Trophoblast cell (in vitro differentiated cells and primary cell): Measurements from ENCODE around the gene PMS1.

Source experiments
- DNase-seq, 2 donors: peaks; one replicate each; pipeline ENCODE4 v3.0.0-alpha.2; 2016
- H2AFZ ChIP-seq: 2 replicates; pipeline ENCODE4 v1.6.1; 2013; ENCODE audit warnings: low read length, moderate library complexity, mild to moderate bottlenecking; ENCODE audit not compliant: insufficient read depth, poor library complexity
- H2AK5ac ChIP-seq: 2 replicates; pipeline ENCODE4 v1.6.1; 2013; ENCODE audit warnings: mild to moderate bottlenecking, low read length
- H2BK120ac ChIP-seq: 2 replicates; pipeline ENCODE4 v1.6.1; 2013; ENCODE audit warnings: low read length, mild to moderate bottlenecking, moderate library complexity; ENCODE audit not compliant: insufficient read depth, poor library complexity
- H2BK12ac ChIP-seq: 2 replicates; pipeline ENCODE4 v1.6.1; 2013; ENCODE audit warnings: mild to moderate bottlenecking, low read length, moderate library complexity
- H2BK5ac ChIP-seq: 2 replicates; pipeline ENCODE4 v1.6.1; 2013; ENCODE audit warnings: low read length, low read depth, moderate library complexity, mild to moderate bottlenecking; ENCODE audit not compliant: poor library complexity
- H3K14ac ChIP-seq: 2 replicates; pipeline ENCODE4 v1.6.1; 2013; ENCODE audit warnings: mild to moderate bottlenecking, low read length
- H3K18ac ChIP-seq: 2 replicates; pipeline ENCODE4 v1.6.1; 2013; ENCODE audit warnings: mild to moderate bottlenecking, low read length
- H3K23ac ChIP-seq: 2 replicates; pipeline ENCODE4 v1.6.1; 2013; ENCODE audit warnings: low read length
- H3K27ac ChIP-seq: 2 replicates; pipeline ENCODE4 v1.5.1; 2013; ENCODE audit warnings: low read depth, mild to moderate bottlenecking, inconsistent platforms, low read length, moderate library complexity
- H3K27me3 ChIP-seq: 2 replicates; pipeline ENCODE4 v1.6.1; 2013; ENCODE audit warnings: inconsistent platforms, mild to moderate bottlenecking, low read length, moderate library complexity; ENCODE audit not compliant: insufficient read depth
- H3K36me3 ChIP-seq, 2 experiments: 1 replicate in 1 of 2; 2 replicates in 1 of 2; pipeline ENCODE4 v1.6.1; 2013; ENCODE audit warnings: low read length in 2 of 2, mild to moderate bottlenecking in 2 of 2, moderate library complexity in 1 of 2; ENCODE audit not compliant: insufficient read depth in 2 of 2, control insufficient read depth in 1 of 2
- H3K4ac ChIP-seq: 2 replicates; pipeline ENCODE4 v1.6.1; 2013; ENCODE audit warnings: low read depth, mild to moderate bottlenecking, low read length, moderate library complexity
- H3K4me1 ChIP-seq, 2 experiments: 1 replicate in 1 of 2; 2 replicates in 1 of 2; pipeline ENCODE4 v1.6.1; 2013; ENCODE audit warnings: low read length in 2 of 2, mild to moderate bottlenecking in 2 of 2, moderate library complexity in 1 of 2; ENCODE audit not compliant: insufficient read depth in 2 of 2, control insufficient read depth in 1 of 2
- H3K4me2 ChIP-seq: 2 replicates; pipeline ENCODE4 v1.6.1; 2013; ENCODE audit warnings: inconsistent platforms, mild to moderate bottlenecking, low read length, moderate library complexity
- H3K4me3 ChIP-seq: 2 replicates; pipeline ENCODE4 v1.5.1; 2013; ENCODE audit warnings: mild to moderate bottlenecking, low read depth, low read length, inconsistent platforms
- H3K79me1 ChIP-seq: one replicate; pipeline ENCODE4 v1.6.1; 2013; ENCODE audit warnings: low read length
- H3K79me2 ChIP-seq: 2 replicates; pipeline ENCODE4 v1.6.1; 2013; ENCODE audit warnings: low read length, mild to moderate bottlenecking; ENCODE audit not compliant: control insufficient read depth, insufficient read depth, poor library complexity
- H3K9ac ChIP-seq: 2 replicates; pipeline ENCODE4 v1.6.1; 2013; ENCODE audit warnings: mild to moderate bottlenecking, low read length
- H3K9me3 ChIP-seq: 2 replicates; pipeline ENCODE4 v1.6.1; 2013; ENCODE audit warnings: low read depth, mild to moderate bottlenecking, control low read depth, inconsistent platforms, low read length; ENCODE audit not compliant: insufficient read depth
- H4K12ac ChIP-seq: 2 replicates; pipeline ENCODE4 v1.6.1; 2013; ENCODE audit warnings: low read depth, mild to moderate bottlenecking, low read length, moderate library complexity
- H4K8ac ChIP-seq: 2 replicates; pipeline ENCODE4 v1.6.1; 2013; ENCODE audit warnings: low read depth, mild to moderate bottlenecking, low read length, moderate library complexity
- H4K91ac ChIP-seq: one replicate; pipeline ENCODE4 v1.6.1; 2013; ENCODE audit warnings: low read depth, mild to moderate bottlenecking, low read length, moderate library complexity
- WGBS: extraction: QIAGEN DNeasy Blood & Tissue Kit; methylation state at CpG from one replicate; pipeline ENCODE4 v1.1.7; 2013; ENCODE audit warnings: missing lambda C conversion rate; ENCODE audit not compliant: insufficient read length, insufficient coverage; ENCODE audit errors: extremely low coverage; 5-methylcytosine and 5-hydroxymethylcytosine counted together

The PMS1 gene

GRCh38 chr2:189865826-189866225 lies 81.6 kb downstream of the PMS1 start:
- Histone ChIP-seq H3K4me3 (no peak overlapping the region), H2BK12ac (no peak overlapping the region), H3K4ac (no peak overlapping the region), H3K36me3 (peaks cover 0 to 2% of the 10 kb centered on the region in 2 experiments), H2AFZ (no peak overlapping the region), H3K27me3 (no peaks in the 10 kb centered on the region), H2AK5ac (no peak overlapping the region), H3K27ac (no peak overlapping the region), H2BK120ac (no peak overlapping the region), H3K79me2 (no peaks in the 10 kb centered on the region), H4K91ac (no peak overlapping the region), H3K4me2 (no peak overlapping the region), H3K9me3 (no peaks in the 10 kb centered on the region), H3K9ac (no peak overlapping the region), H3K79me1 (no peaks in the 10 kb centered on the region), H3K23ac (no peak overlapping the region), H3K18ac (no peak overlapping the region), H4K12ac (no peak overlapping the region), H2BK5ac (no peak overlapping the region), H4K8ac (no peak overlapping the region), H3K4me1 (no peaks in the 10 kb centered on the region), H3K14ac (no peak overlapping the region)
- DNase-seq: no peak
- WGBS: no CpG with 5 or more reads among the region's 1 CpG

- H2AK5ac ChIP-seq: no peak overlapping the region
- H4K8ac ChIP-seq: no peak overlapping the region
- no peak overlapping the region for H3K14ac ChIP-seq
- no peak overlapping the region for H2BK120ac ChIP-seq
- no peaks in the 10 kb centered on the region for H3K9me3 ChIP-seq
- H3K18ac ChIP-seq: no peak overlapping the region
- H3K4me2 ChIP-seq: no peak overlapping the region
- WGBS: no CpG with 5 or more reads among the region's 1 CpG
- no peak overlapping the region for H2AFZ ChIP-seq
- DNase-seq: no peak
- no peak overlapping the region for H3K27ac ChIP-seq
- H3K79me1 ChIP-seq: no peaks in the 10 kb centered on the region
- H4K91ac ChIP-seq: no peak overlapping the region
- no peaks in the 10 kb centered on the region for H3K27me3 ChIP-seq
- no peak overlapping the region for H4K12ac ChIP-seq
- H2BK12ac ChIP-seq: no peak overlapping the region
- no peak overlapping the region for H2BK5ac ChIP-seq
- no peak overlapping the region for H3K4me3 ChIP-seq
- H3K4ac ChIP-seq: no peak overlapping the region
- no peak overlapping the region for H3K9ac ChIP-seq
- H3K36me3 ChIP-seq: peaks cover 0 to 2% of the 10 kb centered on the region in 2 experiments
- H3K23ac ChIP-seq: no peak overlapping the region
- H3K4me1 ChIP-seq: no peaks in the 10 kb centered on the region
- no peaks in the 10 kb centered on the region for H3K79me2 ChIP-seq
These were observed 82.0 kb downstream of the PMS1 start for GRCh38 chr2:189866296-189866695.

- H2BK5ac ChIP-seq: no peak overlapping the region
- H3K4me1 ChIP-seq: no peaks in the 10 kb centered on the region
- no peak overlapping the region for H4K12ac ChIP-seq
- H2BK12ac ChIP-seq: no peak overlapping the region
- no peaks in the 10 kb centered on the region for H3K9me3 ChIP-seq
- no peak overlapping the region for H3K4me2 ChIP-seq
- H4K91ac ChIP-seq: no peak overlapping the region
- no peaks in the 10 kb centered on the region for H3K79me2 ChIP-seq
- no peak for DNase-seq
- no peak overlapping the region for H2BK120ac ChIP-seq
- H3K18ac ChIP-seq: no peak overlapping the region
- H3K4ac ChIP-seq: no peak overlapping the region
- H4K8ac ChIP-seq: no peak overlapping the region
- H2AFZ ChIP-seq: no peak overlapping the region
- H3K14ac ChIP-seq: no peak overlapping the region
- no peak overlapping the region for H3K27ac ChIP-seq
- H3K36me3 ChIP-seq: peaks cover 2 to 5% of the 10 kb centered on the region in 2 experiments
- no peak overlapping the region for H3K9ac ChIP-seq
- no peaks in the 10 kb centered on the region for H3K27me3 ChIP-seq
- H3K23ac ChIP-seq: no peak overlapping the region
- no peak overlapping the region for H3K4me3 ChIP-seq
- H2AK5ac ChIP-seq: no peak overlapping the region
- H3K79me1 ChIP-seq: no peaks in the 10 kb centered on the region
These were observed 84.6 kb downstream of the PMS1 start for GRCh38 chr2:189868896-189869295.

GRCh38 chr2:189870381-189871085 lies 86.3 kb downstream of the PMS1 start:
- H2BK120ac ChIP-seq: no peak overlapping the region
- H3K4me1 ChIP-seq: no peaks in the 10 kb centered on the region
- no peaks in the 10 kb centered on the region for H3K79me1 ChIP-seq
- H3K9me3 ChIP-seq: no peaks in the 10 kb centered on the region
- WGBS: no CpG with 5 or more reads among the region's 5 CpGs
- H3K36me3 ChIP-seq: peaks cover 2 to 3% of the 10 kb centered on the region in 2 experiments
- H3K79me2 ChIP-seq: no peaks in the 10 kb centered on the region
- H3K4ac ChIP-seq: no peak overlapping the region
- no peak overlapping the region for H3K23ac ChIP-seq
- H3K27ac ChIP-seq: no peak overlapping the region
- no peak overlapping the region for H3K4me3 ChIP-seq
- DNase-seq: no peak
- no peak overlapping the region for H2BK5ac ChIP-seq
- H3K18ac ChIP-seq: no peak overlapping the region
- no peak overlapping the region for H2BK12ac ChIP-seq
- no peak overlapping the region for H3K9ac ChIP-seq
- H2AK5ac ChIP-seq: no peak overlapping the region
- no peak overlapping the region for H3K14ac ChIP-seq
- no peak overlapping the region for H4K12ac ChIP-seq
- H4K8ac ChIP-seq: no peak overlapping the region
- H4K91ac ChIP-seq: no peak overlapping the region
- no peak overlapping the region for H3K4me2 ChIP-seq
- H2AFZ ChIP-seq: no peak overlapping the region
- H3K27me3 ChIP-seq: no peaks in the 10 kb centered on the region
